ENCODE results near the gene LIPI.

Gene LIPI

GRCh38 chr21:14084701-14085100 is 126.1 kb downstream of the LIPI start:
- TF ChIP-seq ZNF433 (tag by site-specific recombination; IDR thresholded peaks at IDR 0.05; ENCODE audit: low read depth): no peak
- no peak for TF ChIP-seq MYNN (tag by site-specific recombination; IDR thresholded peaks at IDR 0.05; ENCODE audit: borderline replicate concordance)
- no peak for TF ChIP-seq ZFP41 (tag by site-specific recombination; IDR thresholded peaks at IDR 0.05; ENCODE audit: borderline replicate concordance)
- no peak for TF ChIP-seq ZFP3 (tag by site-specific recombination; IDR thresholded peaks at IDR 0.05; ENCODE audit: low read depth)
- TF ChIP-seq, protein P1, sequence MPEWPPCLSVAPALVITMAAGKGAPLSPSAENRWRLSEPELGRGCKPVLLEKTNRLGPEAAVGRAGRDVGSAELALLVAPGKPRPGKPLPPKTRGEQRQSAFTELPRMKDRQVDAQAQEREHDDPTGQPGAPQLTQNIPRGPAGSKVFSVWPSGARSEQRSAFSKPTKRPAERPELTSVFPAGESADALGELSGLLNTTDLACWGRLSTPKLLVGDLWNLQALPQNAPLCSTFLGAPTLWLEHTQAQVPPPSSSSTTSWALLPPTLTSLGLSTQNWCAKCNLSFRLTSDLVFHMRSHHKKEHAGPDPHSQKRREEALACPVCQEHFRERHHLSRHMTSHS (tag by site-specific recombination; IDR thresholded peaks at IDR 0.05): no peak
- TF ChIP-seq ZNF664 (tag by site-specific recombination; IDR thresholded peaks at IDR 0.05): no peak
- TF ChIP-seq ZNF449 (tag by site-specific recombination; IDR thresholded peaks at IDR 0.05): no peak
- no peak for TF ChIP-seq ZNF639 (tag by site-specific recombination; IDR thresholded peaks at IDR 0.05)
- no peak for TF ChIP-seq YY2 (tag by site-specific recombination; IDR thresholded peaks at IDR 0.05)
- TF ChIP-seq, protein P2, sequence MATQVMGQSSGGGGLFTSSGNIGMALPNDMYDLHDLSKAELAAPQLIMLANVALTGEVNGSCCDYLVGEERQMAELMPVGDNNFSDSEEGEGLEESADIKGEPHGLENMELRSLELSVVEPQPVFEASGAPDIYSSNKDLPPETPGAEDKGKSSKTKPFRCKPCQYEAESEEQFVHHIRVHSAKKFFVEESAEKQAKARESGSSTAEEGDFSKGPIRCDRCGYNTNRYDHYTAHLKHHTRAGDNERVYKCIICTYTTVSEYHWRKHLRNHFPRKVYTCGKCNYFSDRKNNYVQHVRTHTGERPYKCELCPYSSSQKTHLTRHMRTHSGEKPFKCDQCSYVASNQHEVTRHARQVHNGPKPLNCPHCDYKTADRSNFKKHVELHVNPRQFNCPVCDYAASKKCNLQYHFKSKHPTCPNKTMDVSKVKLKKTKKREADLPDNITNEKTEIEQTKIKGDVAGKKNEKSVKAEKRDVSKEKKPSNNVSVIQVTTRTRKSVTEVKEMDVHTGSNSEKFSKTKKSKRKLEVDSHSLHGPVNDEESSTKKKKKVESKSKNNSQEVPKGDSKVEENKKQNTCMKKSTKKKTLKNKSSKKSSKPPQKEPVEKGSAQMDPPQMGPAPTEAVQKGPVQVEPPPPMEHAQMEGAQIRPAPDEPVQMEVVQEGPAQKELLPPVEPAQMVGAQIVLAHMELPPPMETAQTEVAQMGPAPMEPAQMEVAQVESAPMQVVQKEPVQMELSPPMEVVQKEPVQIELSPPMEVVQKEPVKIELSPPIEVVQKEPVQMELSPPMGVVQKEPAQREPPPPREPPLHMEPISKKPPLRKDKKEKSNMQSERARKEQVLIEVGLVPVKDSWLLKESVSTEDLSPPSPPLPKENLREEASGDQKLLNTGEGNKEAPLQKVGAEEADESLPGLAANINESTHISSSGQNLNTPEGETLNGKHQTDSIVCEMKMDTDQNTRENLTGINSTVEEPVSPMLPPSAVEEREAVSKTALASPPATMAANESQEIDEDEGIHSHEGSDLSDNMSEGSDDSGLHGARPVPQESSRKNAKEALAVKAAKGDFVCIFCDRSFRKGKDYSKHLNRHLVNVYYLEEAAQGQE (tag by site-specific recombination; IDR thresholded peaks at IDR 0.05): no peak
- no peak for TF ChIP-seq ZNF112 (tag by site-specific recombination; IDR thresholded peaks at IDR 0.05)
- no peak overlapping the region for H3K27ac ChIP-seq (ENCODE audit: extremely low read depth, low read depth, low read length)
- H3K36me3 ChIP-seq (ENCODE audit: control insufficient read depth in 2 of 2, insufficient read depth in 1 of 2, low read length in 2 of 2): peaks cover 0 to 15% of the 10 kb centered on the region in 2 experiments; a peak in 2 of 3 replicates
- no peak overlapping the region for H3K4me3 ChIP-seq (ENCODE audit: low read depth, low read length)
- POLR2A ChIA-PET: no interaction called here
- no peaks in the 10 kb centered on the region for H3K4me1 ChIP-seq (ENCODE audit: control insufficient read depth, insufficient read depth, low read length)
- H3K9me3 ChIP-seq (ENCODE audit: control insufficient read depth, insufficient read depth, low read depth, low read length): no peaks in the 10 kb centered on the region
- CTCF ChIA-PET: no interaction called here

DNA sequence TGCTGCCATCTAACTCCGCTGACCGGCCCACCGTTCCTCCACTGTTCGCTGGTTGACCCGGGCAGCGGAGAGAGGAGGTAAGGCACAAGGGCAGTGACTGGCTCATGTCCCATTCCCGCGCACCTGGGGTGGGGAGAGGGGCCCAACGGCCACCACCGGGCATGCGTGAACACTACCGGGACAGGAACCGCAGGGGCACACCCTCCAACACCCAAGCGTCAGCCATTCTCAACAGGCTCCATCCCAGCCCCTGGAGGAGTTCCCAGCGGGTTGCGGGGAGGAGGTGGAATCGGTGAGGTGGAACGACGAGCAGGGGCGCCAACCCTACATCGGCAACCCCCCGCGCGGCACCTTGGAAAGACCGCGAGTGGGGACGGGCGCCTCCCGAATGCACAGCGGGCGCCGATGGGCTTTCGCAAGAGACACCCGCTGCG is 126.7 kb downstream of the LIPI start:
- ChIA-PET CTCF (no interaction called here), POLR2A (no interaction called here)
- no peaks in the 10 kb centered on the region for H3K9me3 ChIP-seq (ENCODE audit: control insufficient read depth, insufficient read depth, low read depth, low read length)
- H3K36me3 ChIP-seq (ENCODE audit: control insufficient read depth in 2 of 2, insufficient read depth in 1 of 2, low read length in 2 of 2): peaks cover 0 to 15% of the 10 kb centered on the region in 2 experiments; a peak in 2 of 3 replicates
- H3K27ac ChIP-seq (ENCODE audit: extremely low read depth, low read depth, low read length): no peak overlapping the region
- no peak overlapping the region for H3K4me3 ChIP-seq (ENCODE audit: low read depth, low read length)
- H3K4me1 ChIP-seq (ENCODE audit: control insufficient read depth, insufficient read depth, low read length): no peaks in the 10 kb centered on the region
- TF ChIP-seq ZNF10 (tag by site-specific recombination; IDR thresholded peaks at IDR 0.05) (no peak), GLIS2 (tag by site-specific recombination; IDR thresholded peaks at IDR 0.05) (no peak), ZBTB26 (tag by site-specific recombination; optimal IDR thresholded peaks at IDR 0.05) (no peak), ZNF510 (tag by site-specific recombination; IDR thresholded peaks at IDR 0.05; ENCODE audit: insufficient replicate concordance) (no peak), KLF16 (tag by site-specific recombination; IDR thresholded peaks at IDR 0.05) (no peak), ZNF324 (tag by site-specific recombination; IDR thresholded peaks at IDR 0.05) (no peak), ZNF266 (tag by site-specific recombination; IDR thresholded peaks at IDR 0.05; ENCODE audit: low read depth) (no peak), ZNF132 (tag by site-specific recombination; IDR thresholded peaks at IDR 0.05; ENCODE audit: borderline replicate concordance) (no peak), SALL2 (tag by site-specific recombination; IDR thresholded peaks at IDR 0.05; ENCODE audit: borderline replicate concordance) (no peak)
- TF ChIP-seq, protein P3, sequence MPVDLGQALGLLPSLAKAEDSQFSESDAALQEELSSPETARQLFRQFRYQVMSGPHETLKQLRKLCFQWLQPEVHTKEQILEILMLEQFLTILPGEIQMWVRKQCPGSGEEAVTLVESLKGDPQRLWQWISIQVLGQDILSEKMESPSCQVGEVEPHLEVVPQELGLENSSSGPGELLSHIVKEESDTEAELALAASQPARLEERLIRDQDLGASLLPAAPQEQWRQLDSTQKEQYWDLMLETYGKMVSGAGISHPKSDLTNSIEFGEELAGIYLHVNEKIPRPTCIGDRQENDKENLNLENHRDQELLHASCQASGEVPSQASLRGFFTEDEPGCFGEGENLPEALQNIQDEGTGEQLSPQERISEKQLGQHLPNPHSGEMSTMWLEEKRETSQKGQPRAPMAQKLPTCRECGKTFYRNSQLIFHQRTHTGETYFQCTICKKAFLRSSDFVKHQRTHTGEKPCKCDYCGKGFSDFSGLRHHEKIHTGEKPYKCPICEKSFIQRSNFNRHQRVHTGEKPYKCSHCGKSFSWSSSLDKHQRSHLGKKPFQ (tag by site-specific recombination; IDR thresholded peaks at IDR 0.05): no peak
- TF ChIP-seq, protein P4, sequence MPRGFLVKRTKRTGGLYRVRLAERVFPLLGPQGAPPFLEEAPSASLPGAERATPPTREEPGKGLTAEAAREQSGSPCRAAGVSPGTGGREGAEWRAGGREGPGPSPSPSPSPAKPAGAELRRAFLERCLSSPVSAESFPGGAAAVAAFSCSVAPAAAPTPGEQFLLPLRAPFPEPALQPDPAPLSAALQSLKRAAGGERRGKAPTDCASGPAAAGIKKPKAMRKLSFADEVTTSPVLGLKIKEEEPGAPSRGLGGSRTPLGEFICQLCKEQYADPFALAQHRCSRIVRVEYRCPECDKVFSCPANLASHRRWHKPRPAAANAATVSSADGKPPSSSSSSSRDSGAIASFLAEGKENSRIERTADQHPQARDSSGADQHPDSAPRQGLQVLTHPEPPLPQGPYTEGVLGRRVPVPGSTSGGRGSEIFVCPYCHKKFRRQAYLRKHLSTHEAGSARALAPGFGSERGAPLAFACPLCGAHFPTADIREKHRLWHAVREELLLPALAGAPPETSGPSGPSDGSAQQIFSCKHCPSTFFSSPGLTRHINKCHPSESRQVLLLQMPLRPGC (tag by site-specific recombination; IDR thresholded peaks at IDR 0.05): no peak
